NCI-H2196 (cell line): ENCODE data around the gene ZNF469.

ENCODE experiments used
- DNase-seq: peaks from one replicate; lab custom pipeline; 2025; ENCODE audit not compliant: unreplicated experiment; lab: John Stamatoyannopoulos, UW

ZNF469 gene, protein sequence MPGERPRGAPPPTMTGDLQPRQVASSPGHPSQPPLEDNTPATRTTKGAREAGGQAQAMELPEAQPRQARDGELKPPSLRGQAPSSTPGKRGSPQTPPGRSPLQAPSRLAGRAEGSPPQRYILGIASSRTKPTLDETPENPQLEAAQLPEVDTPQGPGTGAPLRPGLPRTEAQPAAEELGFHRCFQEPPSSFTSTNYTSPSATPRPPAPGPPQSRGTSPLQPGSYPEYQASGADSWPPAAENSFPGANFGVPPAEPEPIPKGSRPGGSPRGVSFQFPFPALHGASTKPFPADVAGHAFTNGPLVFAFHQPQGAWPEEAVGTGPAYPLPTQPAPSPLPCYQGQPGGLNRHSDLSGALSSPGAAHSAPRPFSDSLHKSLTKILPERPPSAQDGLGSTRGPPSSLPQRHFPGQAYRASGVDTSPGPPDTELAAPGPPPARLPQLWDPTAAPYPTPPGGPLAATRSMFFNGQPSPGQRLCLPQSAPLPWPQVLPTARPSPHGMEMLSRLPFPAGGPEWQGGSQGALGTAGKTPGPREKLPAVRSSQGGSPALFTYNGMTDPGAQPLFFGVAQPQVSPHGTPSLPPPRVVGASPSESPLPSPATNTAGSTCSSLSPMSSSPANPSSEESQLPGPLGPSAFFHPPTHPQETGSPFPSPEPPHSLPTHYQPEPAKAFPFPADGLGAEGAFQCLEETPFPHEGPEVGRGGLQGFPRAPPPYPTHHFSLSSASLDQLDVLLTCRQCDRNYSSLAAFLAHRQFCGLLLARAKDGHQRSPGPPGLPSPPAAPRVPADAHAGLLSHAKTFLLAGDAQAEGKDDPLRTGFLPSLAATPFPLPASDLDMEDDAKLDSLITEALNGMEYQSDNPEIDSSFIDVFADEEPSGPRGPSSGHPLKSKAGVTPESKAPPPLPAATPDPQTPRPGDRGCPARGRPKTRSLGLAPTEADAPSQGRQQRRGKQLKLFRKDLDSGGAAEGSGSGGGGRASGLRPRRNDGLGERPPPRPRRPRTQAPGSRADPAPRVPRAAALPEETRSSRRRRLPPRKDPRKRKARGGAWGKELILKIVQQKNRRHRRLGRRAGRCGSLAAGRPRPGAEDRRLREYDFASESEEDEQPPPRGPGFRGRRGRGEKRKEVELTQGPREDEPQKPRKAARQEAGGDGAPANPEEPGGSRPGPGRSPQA (N-terminal part only)

DNA sequence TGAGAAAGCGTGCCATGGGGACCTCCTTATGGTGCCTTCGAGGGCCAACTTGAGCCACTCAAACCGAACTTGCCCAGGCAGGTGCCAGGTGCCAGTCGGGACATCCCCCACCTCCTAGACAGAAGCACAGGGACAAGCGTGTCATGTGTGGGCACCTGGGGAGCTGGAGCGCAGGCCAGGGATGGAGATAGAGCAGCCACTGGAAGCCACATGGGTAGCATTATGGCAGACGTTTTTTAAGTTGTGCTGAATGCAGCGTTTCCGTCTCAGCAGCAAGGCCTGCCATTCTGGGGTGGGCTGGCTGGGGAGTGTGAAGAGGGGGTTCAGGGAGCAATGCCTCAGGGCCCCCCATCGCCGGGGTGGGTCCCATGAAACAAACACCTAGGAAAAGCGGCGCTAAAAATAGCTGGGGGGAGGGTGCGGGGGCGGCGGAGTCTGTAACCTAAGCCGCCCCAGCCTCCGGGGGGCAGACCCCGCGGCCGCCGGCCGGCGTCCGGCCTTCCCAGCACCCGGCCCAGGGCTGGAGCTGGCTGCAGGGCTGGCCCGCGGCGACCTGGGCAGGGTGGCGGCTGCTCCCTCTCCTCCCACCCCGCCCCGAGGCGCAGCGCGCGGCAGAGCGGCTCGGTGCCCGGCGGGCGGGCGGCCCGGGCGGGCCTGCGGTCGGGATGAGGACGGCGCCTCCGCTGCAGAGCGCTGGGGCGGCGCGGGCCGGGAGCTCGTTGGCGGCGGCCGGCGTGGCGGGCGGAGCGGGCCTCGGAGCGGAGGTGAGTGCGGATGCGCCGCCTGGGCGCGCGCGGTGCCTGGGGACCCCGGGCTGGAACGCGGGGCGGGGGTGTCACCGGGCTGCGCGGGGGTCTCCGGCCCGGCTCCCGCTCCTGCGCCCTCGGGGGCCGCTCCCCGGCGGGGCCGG, at the start of gene ZNF469:
TSS of gene ZNF469 (plus strand) at position 469 of the 910 bp plus-strand sequence. CDS start 44,512 bp downstream, outside the sequence.
- no peak for DNase-seq

DNA sequence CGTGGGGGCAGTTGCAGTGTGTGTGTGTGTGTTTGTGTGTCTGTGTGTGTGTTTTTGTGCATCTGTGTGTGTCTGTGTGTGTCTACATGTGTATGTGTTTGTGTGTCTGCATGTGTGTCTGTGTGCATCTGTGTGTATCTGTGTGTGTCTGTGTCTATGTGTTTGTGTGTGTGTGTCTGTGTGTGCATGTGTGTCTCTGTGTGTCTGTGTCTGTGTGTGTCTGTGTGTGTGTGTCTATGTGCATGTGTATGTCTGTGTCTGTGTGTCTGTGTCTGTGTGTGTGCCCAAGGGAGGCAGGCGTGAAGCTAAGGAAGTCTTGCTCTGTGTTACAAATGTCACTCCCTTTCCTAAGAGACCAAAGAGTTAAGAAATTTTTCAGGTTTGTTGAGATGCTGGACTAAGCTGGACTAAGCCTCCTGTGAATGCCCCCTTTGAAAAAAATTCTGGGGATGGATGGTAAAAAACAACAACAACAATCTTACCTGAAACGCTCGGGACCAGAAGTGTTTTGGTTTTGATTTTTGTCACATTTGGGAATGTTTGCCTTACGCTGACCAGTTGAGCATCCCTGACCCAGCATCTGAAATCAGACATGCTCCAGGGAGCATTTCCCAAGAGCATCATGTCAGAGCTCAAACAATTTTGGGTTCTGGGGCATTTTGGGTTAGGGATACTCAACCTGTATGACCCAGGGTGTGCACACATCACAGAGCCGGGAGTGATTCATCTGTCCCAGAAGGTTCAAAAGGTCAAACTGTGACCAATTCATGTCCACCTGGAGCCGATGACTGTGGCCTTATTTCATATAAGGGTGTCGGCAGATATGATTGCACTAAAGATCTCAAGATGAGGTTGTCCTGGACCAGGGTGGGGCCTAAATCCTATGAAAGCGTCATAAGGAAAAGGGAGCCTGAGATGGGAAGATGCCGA, 48.6 kb upstream of the ZNF469 start:
- DNase-seq: no peak

DNA sequence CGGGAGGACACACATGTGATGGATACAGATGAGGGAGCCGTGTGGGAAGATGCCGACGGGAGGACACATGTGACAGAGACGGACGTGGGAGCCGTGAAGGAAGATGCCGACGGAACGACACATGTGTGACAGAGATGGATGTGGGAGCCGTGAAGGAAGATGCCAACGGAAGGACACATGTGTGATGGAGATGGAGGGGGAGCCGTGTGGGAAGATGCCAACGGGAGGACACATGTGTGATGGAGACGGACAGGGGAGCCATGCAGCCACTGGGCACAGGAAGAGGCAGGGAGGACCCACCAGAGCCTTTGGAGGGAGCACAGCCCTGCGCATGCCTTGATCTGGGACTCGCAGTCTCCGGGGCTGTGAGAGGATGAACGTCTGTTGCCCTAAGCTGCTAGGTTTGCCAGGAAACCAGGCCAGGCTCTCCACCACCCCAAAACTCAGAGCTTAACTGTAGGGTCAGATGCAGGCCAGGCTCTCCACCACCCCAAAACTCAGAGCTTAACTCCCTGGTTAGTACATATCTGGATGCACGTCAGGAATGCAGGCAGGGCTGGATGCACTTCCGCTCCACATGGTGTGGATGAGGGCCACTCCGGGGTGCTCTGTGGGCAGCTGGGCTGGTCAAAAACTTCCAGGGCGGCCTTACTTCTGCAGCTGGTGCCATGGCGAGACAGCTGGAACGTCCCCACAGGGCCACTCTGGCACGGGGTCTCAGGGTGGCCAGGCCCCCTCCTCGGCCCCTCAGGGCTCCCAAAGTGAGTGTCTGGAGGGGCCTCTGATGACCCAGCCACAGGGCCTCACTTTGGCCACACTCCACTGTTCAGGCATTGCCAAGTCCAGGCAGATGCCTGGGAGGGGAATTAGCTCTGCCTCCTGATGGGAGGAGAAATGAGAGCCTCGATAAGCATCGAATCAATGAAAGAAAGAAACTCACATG, 47.7 kb upstream of the ZNF469 start:
- DNase-seq: no peak

DNA sequence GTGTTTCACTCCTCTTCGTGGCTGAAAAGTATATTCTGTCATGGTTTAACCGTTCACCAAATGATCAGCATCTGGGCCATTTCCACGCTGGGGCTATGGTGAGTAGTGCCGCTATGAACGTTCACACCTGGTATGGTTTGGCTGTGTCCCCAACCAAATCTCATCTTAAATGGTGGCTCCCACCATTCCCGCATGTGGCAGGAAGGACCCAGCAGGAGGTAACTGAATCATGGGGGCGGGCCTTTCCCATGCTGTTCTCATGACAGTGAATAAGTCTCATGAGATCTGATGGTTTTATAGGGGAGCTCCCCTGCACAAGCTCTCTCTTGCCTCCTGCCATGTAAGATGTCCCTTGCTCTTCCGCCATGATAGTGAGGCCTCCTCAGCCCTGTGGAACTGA, 45.7 kb upstream of the ZNF469 start:
- DNase-seq: no peak

DNA sequence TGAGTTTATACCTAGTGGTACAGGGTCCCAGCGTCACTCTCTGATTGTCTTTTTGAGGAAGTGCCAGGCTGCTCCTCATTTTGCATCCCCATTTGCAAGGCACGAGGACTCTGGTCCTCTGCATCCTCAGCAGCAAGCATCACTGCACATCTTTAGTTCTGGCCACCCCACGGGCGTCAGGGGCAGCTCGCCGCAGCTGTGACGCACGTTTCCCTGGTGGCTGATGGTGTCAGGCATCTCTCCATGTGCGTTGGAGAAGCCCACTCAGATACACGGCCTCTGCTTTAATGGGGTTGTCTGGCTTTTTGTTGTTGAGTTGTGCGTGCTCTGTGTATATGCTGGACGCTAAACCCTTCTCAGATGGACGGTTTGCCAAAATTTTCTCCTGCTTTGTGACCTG, 45.2 kb upstream of the ZNF469 start:
- no peak for DNase-seq

DNA sequence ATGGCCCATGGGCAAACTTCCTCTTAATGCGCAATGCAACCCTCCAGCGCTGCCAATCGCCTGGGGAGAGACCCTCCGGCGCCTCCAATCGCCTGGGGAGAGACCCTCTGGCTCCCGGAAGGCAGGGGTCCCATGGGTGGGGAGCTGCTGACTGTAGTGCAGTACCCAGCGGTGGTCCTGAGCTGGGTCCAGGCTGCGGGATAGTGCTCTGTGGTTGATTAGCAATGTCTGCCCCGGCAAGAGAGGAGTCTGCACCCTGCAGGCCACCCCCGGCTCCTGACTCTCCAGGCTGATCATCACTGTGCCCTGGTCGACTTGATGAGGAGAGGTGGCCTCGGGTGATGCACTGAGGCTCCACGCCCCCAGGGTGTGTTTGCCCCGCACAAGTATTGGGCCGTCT, 44.6 kb upstream of the ZNF469 start:
- DNase-seq: no peak

DNA sequence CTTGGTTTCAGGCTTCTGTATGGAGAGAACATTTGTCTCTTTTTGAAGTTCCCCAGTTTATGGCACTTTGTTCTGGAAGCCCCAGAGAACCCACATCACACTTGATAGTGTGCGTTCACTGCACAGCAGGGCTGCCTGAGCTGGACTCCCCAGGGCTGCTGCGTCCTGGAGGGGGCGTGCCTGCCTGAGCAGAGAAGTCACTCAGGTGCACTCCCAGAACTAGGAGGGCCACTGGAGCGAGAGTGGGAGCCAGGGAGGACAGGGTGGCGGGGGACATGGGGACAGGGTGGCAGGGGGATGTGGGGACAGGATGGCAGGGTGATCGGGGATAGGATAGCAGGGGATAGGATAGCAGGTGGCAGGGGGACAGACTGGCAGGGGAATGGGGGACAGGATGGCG, 43.9 kb upstream of the ZNF469 start:
- DNase-seq: no peak

DNA sequence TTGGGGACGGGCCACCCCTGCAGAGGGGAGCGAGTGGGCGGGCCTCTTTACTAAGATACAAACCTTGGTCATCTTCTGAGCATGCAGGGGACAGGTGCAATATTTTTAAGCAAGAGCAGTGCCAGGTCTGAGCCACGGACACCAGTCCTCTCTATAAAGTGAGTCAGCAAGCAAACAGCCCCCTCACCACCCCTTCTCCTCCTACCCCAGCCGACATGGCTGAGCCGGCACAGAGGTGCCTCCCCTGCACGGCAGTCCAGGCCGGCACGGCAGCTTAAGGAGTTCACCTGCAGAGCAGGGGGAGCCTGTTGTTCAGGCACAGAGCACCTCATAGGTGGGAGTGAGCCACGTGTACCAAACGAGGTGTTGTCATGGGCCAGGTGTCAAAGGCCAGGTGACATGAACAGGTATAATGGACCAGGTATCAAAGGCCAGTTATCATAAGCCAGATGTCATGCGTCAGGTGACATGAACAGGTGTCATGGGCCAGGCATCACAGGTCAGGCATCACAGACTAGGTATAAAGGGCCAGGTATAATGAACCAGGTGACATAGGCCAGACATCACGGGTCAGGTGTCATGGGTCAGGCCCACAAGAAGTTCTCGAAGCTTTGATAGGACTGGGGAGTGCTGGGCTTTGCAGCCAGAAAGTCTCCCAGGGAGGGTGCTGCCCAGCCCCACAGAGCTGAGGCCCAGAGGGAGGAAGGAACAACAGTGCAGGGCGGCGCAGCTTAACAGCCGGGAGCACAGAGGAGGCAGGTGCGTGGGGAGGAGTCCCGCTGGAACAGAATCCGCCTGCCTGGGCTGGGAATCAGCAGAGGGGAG, 42.6 kb upstream of the ZNF469 start:
- peak; percentile 76 for DNase-seq

DNA sequence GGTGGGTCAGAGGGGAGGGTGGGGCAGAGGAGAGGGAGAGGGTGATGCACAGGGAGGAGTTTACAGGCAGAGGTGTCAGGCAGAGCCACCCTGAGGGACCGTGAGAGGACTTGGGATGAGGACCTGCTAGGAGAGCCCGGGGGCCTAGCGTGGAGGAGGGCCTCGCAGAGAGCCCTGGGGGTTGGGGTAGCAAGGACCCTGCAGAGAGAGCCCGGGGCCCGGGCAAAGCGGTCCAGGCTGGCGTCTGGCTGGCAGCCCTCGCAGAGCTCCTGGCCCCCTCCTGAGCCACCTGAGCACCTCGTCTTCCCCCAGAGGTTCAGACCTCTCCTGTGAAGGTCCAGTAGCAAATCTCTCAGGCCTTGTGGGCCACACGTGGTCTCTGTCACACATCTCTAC, 42.0 kb upstream of the ZNF469 start:
- DNase-seq: no peak

DNA sequence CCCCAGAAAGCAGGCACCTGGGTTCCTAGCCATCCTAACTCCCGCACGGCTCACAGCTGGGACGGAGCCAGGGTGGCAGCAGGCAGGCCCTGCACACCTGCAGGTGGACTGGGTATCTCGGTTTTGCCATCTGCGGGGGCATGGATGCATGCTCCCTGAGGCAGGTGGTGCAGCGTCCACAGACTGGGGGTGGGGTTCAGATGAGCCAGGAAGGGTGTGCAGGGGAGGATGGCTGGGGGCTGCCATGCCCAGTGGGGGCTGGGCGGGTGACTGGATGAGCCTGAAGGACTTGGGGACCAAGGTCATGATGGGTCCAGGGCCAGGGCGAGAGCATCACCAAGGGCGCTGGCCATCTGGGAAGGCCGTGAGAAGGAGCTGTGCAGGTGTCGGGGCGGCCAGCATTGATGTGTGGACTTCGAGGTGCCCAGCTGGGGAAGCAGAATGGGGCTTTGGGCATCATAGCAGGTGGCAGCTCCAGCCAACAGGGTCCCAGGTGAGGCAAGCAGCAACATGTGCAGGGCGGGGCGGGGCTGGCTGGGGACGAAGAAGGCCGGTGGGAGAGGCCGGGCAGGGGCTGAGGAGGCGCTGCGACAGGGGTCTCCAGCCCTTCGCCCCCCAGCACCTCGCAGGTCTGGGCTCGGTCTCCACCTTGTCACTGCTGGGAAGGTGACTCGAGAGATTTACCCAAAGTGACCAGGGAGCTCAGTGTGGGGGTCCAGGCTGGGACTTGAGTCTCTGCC, 41.0 kb upstream of the ZNF469 start:
- DNase-seq: no peak

DNA sequence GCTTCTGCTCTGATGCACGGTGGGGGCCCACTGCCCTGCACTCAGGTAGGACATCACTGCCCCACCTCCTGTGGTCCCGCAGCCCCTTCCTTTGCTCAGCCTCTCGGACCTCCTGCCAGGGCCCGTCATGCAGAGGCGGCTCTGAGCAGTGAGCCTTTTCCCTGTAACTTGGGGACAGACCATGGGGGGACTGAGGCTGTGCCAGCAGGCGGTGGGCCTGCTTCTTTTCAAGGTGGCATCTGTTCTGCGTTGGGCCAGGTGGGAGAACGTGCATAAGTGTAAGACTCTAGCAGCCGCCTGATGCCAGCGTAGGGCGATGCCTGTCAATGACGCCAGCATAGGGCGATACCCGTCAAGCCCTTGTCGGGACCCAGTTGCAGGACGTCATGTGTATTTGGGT, 40.3 kb upstream of the ZNF469 start:
- DNase-seq: no peak

DNA sequence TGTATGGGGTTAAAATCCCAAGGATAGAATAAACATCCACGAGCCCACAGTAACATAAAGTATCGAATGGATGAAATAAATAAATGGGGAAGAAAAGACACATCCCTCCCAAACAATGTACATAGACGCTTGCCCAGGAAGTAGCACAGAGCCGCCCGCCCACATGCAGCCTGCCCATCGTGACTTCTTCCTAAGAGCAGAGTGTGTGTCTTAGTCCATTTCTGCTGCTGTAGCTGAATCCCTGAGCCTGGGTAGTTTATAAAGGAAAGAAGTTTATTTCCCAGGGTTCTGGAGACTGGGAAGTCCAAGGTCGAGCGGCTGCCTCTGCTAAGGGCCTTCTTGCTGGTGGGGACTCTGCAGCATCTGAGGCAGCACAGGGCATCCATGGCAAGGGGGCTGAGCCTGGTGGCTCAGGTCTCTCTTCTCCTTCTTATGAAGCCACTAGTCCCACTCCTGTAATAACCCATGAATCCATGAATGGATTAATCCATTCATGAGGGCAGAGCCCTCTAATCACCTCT, 39.4 kb upstream of the ZNF469 start:
- no peak for DNase-seq

DNA sequence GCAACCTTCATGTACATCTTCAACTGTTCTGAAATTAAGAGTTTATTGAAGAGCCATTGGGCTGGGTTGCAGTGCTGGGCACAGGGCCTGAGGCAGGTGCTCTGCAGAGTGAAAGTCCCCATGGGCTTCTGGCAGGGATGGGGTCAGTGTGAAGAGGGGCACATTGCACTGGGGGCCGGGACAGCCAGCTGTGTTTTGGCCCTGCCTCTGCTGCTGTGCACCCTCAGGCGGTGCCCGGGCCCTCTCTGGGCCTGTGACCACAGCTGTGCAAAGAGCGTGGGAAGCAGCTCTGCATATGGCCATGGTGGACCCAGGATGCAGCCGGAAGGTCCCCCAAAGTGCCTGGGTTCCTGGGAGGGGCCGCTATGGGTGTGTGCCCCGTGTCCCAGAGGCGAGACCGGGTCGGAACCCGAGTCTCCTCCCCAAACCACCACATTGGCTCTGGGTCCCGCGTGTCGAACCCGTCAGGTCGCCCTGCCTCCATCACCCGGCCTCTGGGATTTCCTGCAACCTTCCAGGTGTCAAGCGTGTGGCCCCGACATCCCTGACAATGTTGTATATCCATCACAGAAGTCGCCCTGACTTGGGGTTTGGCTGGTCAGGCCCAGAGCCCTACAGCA, 38.2 kb upstream of the ZNF469 start:
- no peak for DNase-seq

DNA sequence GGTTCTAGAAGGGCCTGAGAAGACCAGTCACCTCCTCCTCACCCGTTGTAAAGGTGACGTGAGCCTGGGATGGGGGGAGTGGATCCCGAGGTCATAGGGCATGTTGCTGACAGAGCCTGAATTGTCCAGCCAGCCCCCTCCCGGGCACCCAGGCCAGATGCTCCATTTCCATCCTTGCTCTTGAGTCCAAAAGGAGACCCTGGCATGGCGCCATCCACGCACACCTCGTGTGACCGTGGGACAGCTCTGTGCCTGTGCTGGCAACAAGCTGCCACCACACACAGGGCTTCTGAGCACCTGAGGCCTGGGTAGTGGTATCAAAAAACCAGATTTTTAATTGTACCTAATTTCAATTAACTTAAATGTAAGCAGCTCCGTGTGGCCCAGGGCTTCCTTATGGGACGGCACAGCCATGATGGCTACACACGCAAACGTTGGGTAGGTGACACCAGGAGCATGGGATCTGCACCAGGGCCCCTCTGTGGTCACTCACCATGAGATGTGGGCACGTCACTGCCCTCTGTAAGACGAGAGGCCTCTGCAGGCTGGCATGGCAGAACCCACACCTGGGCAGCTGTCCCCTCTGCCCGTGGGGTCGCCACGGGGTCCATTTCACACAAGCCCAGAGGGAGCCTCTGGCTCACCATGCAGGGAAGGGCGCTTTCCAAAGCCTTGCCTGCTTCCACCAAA, 37.6 kb upstream of the ZNF469 start:
- no peak for DNase-seq

DNA sequence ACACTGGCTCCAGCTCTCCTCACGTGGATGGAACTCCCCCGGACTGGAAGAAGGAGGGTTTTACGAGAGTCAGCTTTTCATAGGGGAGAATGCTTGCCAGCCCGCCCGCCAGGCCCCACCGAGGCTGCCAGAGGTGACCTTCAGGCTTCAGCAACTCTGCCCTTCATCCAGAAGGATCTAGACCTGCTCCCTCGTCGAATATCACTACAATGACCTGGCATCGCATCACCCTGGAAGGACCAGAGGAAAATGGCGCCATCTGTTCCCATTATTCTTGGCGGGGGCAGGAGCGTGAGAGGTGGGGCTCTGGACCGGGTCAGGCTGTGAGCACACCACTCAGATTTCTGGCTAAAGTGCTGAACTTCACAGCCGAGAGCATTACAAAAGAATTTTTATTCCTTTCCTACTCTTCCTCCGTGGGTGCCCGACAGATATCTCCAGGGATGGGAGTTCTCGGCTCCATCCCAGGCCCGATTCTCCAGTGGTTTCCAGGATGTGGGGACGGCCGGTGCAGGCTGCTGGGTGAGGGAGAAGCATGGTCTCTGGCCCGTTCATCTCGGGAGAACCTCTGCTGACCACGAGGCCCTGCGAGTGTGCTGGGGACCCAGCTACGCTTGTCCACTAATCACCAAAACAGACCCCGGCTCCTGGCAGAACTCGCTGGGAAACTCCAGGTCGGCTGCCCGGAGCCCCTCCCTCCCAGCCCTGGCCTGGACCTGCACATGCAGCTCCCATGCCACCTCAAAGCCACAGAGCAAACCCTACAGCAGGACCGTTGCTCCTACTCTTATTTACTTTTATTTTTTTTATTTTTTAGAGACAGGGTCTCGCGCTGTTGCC, 36.8 kb upstream of the ZNF469 start:
- no peak for DNase-seq
